Right forelimb (tissue), 1 donor: ENCODE results near the gene RER1.

ENCODE experiments used
- DNase-seq: peaks from one replicate; pipeline ENCODE4 v3.0.0-alpha.2; 2018

The RER1 gene, protein sequence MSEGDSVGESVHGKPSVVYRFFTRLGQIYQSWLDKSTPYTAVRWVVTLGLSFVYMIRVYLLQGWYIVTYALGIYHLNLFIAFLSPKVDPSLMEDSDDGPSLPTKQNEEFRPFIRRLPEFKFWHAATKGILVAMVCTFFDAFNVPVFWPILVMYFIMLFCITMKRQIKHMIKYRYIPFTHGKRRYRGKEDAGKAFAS

DNA sequence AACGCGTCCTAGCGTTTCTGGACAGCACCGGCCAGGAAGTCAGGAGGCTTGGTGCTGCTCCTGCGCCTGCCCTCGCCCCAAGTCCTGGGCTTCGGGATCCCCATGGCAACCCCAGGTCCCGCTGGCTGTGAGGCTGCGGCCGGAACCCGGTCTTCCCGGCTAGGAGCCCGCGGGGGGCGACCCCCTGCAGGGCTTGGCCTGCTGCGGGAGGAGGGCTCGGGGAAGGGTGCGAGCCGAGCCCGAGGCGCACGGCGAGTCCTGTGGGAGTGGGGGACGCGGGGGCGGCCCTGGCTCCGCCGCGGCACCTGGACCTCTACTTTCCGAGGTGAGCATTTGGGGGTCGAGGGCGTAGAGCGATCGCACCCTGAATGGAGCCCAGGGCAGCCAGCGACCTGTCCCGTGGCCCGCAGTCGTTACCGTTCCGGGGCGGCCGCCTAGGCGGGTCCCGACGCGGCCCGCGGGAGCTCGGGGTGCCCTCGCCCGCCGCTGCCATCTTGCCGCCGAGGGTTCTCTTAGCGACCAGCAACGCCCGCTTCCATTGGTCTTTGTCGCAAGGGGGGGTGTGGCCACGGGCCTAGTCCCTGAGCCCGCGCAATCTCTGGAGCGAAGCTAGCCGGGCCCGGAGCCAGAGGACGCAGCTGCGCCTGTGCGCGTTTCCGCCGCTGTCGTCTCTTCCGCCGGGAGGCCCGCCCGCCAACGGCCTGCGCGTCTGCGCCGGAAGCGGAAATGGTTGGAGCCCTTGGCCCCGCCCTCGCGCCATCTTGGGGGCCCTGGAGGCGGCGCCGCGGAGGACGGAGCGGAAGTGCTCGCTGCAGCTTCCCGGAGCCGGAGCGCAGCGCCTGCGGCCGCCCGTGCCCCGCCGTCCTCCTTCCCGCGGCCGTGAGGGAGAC, at the start of gene RER1, which contains the start of gene MORN1:
Gene RER1 (plus strand): TSS at position 801 of the 890 bp plus-strand sequence. CDS start 3,950 bp downstream, outside the sequence.
Gene MORN1 (minus strand): TSS at position 514 of the 890 bp plus-strand sequence. CDS start 21 bp downstream, at position 493.
- peak; percentile 100 for DNase-seq

GRCh38 chr1:2342384-2343022, 49.1 kb upstream of the RER1 start:
- no peak for DNase-seq

DNA sequence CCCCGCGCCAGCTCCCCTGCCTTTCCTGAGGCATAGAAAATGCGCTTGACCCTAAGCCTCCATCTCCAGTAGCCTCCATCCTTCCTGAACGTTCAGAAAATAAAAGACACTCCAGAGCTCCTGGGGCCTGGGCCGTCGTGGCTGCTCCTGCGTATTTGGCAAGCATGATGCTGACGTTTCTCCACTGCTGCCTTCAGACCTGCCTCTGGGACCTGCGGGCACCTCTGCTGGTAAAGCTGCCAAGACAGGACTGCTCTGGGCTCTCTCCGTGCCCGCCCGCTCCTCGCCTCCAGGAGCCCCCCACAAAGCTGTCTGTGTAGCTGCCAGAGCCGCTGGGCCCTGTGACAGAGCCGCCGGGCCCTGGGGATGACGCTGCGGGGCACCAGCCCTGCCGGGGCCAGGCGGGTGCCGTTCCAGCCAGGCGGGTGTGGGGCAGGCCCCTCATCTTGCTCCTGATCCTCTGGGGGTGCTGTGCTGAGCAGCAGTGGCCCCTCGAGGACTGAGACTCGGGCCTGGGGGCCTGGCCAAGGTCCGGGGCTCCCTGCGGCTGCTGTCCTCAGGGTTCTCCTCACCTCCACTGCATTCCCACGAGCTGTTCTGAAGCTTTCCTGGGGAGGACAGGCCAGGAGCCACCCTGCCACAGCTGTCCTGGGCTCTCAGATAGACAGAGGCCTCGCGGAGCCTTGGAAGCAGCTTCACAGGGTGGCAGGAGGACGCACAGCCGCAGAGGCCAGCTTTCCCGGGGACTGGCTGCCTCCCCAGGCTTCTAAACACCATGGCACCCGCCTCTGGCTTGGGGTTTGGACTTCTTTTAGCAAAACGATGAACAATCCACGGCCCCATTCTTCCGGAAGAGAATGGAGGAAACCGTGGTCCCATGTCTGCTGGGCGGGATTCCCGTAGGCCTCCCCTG, 48.4 kb upstream of the RER1 start:
- peak; percentile 34 for DNase-seq

GRCh38 chr1:2344121-2344681, 47.4 kb upstream of the RER1 start:
- DNase-seq, result peak; percentile 30

- DNase-seq, result peak; percentile 34
These were observed 46.8 kb upstream of the RER1 start for GRCh38 chr1:2344744-2345296.

DNA sequence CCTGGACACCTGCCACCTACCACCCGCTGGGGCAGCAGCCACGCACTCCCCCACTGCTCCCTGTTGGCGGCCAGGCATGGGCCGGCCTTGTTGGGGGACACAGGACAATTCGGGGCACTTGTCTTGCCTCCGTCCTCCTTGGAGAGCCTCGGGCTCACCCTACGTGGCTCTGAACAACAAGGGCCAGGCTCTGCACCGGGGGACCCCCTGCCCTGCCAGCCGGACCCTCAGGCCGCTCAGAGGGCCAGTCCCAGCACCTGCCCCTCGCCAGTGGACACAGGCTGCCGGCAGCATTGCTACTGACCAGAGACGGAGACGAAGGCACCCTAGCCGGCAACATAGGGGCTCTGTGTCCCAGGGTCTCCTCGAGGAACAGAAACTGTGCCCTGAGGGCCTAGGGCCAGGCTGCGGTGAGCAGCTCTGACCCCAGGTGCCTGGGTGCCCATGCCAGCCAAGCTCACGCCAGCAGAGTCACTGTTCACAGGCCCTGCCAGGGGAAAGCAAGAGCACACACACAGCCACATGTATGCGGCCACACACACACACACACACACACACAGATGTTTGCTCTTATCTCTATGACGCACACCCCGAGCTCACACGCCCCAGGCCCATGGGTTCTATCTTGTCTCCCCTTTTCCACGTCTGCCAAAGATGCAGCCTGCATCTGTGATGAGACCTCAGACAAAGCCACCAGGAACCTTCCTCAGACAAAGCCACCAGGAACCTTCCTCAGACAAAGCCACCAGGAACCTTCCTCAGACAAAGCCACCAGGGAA, 46.2 kb upstream of the RER1 start:
- peak; percentile 24 for DNase-seq

DNA sequence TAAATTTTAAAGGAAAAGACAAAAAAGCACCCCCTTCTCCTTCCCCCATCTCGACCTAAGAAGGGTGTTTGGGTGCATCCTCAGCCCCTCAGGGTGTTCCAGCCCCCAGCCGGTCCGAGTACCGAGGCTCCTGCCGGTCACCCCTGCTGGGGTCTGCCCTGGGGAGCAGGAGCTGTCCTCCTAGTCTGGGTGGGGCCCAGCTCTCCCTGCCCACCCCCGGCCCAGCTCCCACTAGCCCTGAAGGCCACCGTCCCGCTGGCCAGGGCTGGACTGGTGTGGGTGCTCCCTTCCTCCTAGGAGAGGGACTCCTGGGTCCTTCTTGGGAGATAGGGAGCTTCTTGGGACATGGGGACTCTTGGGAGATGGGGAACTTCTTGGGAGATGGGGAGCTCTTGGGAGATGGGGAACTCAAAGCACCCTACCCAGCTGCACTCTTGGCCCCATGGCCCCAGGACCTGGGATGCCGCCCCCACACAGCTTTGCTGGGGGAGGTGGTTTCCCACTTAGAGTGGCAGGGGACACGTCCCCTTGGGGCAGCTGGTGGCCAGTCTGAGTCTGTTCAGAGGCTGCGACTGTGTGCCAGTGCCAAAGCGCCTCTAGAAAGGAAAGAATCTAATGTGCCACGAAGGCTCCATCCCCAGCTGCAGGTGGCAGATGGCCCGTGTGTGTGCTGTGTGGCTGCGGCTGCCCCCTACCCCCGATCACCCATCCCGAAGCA, 44.8 kb upstream of the RER1 start:
- peak; percentile 30 for DNase-seq

- peak; percentile 34 for DNase-seq
These were observed 44.2 kb upstream of the RER1 start for GRCh38 chr1:2347409-2347785.

- DNase-seq, result peak; percentile 41
These were observed 43.7 kb upstream of the RER1 start for GRCh38 chr1:2347896-2348295.

DNA sequence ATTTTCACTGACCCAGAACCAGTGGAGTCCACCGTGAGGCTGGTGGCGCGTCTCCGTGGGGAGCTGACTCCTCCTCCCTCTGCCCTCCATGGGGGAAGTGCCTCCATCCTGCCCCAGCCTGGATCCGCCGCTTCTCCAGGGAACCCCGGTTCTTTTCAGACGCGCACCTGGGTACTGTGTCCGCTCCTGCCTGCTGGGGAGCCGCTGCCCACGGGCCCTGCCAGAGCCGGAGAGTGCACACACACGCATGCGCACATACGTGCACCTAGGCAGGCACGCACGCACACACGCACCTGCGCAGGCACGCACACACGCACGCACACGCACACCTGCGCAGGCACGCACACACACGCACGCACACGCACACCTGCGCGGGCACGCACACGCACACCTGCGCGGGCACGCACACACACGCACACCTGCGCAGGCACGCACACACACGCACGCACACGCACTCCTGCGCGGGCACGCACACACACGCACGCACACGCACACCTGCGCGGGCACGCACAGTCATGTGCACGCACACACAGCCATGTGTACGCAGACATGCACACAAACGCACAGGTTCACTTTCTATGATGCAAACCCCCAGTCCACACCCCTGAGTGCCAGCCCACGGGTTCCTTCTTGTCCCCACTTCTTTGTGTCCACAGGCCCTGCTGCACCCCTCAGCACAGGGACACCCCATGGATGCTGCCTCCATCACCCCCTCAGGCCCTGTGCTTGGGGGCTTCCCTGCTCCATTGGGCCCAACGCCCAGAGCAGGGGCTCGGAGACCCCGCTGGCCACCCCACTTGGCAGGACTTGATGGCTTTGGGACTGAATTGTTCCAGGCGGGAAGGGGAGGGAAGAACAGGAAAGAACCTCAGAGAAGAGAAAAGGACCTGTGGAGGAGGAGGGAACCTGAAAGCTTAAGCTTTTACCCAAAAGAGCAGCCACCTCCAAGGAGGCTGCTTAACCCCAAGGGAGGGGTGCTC, 43.0 kb upstream of the RER1 start:
- peak; percentile 38 for DNase-seq

DNA sequence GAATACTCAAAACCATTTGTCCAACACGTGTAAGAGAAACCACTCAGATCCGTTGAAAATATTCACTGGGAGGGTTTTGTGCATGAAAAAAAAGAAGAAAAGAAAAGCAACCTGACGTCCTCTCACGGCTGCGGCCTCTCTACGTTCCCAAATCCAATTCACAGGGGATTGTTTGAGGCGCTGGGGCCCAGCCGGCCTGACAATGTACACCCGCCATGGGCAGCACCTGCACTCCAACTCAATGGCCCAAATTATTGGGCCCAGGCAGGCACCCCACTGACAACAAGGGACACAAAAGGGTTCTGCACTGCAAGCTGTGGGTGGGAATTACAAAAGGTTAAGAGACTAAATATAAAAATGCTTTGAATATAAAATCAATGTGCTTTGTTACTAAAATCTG, 41.8 kb upstream of the RER1 start:
- peak; percentile 32 for DNase-seq

GRCh38 chr1:2350501-2350900, 41.1 kb upstream of the RER1 start:
- no peak for DNase-seq

GRCh38 chr1:2350911-2351655, 40.6 kb upstream of the RER1 start:
- DNase-seq, result peak; percentile 43

- DNase-seq, result no peak
These were observed 39.9 kb upstream of the RER1 start for GRCh38 chr1:2351723-2352122.

GRCh38 chr1:2352341-2352896, 39.2 kb upstream of the RER1 start:
- peak; percentile 38 for DNase-seq

DNA sequence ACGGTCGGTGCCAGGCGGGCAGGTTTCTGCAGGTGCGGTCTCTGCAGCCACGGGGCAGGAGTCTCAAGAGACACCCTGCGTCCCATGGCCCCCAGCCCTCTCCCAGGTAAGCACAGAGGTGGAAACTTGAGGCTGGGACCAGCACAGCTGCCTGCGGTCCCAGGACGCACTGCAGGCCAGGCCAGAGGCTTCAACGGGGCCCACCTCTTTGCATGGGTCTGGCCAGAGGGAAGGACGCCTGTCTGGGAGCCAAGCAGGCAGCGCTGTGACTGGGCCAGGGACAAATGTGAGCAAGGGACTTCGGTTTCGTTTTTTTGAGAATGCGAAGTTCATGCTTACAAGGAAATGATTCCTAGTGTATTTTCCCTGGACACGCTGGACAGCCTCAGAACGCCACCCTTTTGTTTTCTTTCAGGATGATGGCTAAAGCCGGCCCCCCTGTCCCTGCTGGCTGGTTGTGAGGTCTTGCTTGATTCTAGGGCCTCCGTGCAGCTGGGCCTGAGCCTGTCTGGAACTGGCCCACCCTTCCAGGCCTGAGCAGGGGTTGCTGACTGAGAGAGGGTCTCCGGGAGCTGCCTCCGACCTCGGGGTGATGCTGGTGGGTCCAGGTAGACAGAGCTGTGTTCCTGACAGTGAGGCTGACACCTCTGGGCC, 38.6 kb upstream of the RER1 start:
- DNase-seq, result peak; percentile 52
